Glutamatergic neuron (in vitro differentiated cells): ENCODE measurements around the gene PTPN2. TPM values are rescaled to one million over a fixed set of nuclear protein-coding genes. Genes with fewer than 3 reads are reported as not detected.

Experiments
- DNase-seq: peaks from one replicate; pipeline ENCODE4 v3.0.0; 2022
- H3K27ac Mint-ChIP-seq: one replicate; pipeline ENCODE4 v1.8.0; 2020; ENCODE audit warnings: mild to moderate bottlenecking, mixed read lengths, inconsistent platforms; ENCODE audit not compliant: unreplicated experiment
- H3K27me3 Mint-ChIP-seq: one replicate; pipeline ENCODE4 v1.8.0; 2020; ENCODE audit warnings: mild to moderate bottlenecking, moderate library complexity, mixed read lengths, inconsistent platforms; ENCODE audit not compliant: unreplicated experiment
- H3K36me3 Mint-ChIP-seq: one replicate; pipeline ENCODE4 v1.8.0; 2020; ENCODE audit warnings: mild to moderate bottlenecking, mixed read lengths, inconsistent platforms; ENCODE audit not compliant: unreplicated experiment
- H3K4me1 Mint-ChIP-seq: one replicate; pipeline ENCODE4 v1.8.0; 2020; ENCODE audit warnings: mild to moderate bottlenecking, low read depth, mixed read lengths, inconsistent platforms; ENCODE audit not compliant: unreplicated experiment
- H3K4me3 Mint-ChIP-seq: one replicate; pipeline ENCODE4 v1.8.0; 2020; ENCODE audit warnings: mild to moderate bottlenecking, mixed read lengths, inconsistent platforms; ENCODE audit not compliant: unreplicated experiment
- H3K9me3 Mint-ChIP-seq: one replicate; pipeline ENCODE4 v1.8.0; 2020; ENCODE audit warnings: mild to moderate bottlenecking, moderate library complexity, mixed read lengths, inconsistent platforms; ENCODE audit not compliant: unreplicated experiment
- total RNA-seq: library from RNA; stranded (reverse); fragmentation: NEBNext Ultra II Directional; extraction: Animal tissue kit (Norgen Biotek cat#: 25700); gene quantifications from one replicate; pipeline ENCODE4 v1.2.1, GENCODE V29; 2021; ENCODE audit not compliant: unreplicated experiment
- TF ChIP-seq, protein P1 (sequence below): fragments of 200-600 bp; sonication (generic); IDR thresholded peaks from one replicate; pipeline ENCODE4 v1.5.0; 2021; ENCODE audit not compliant: partially characterized antibody, unreplicated experiment

The PTPN2 gene
- total RNA-seq, 1 donor from 2014 or later: 33.3 TPM

DNA sequence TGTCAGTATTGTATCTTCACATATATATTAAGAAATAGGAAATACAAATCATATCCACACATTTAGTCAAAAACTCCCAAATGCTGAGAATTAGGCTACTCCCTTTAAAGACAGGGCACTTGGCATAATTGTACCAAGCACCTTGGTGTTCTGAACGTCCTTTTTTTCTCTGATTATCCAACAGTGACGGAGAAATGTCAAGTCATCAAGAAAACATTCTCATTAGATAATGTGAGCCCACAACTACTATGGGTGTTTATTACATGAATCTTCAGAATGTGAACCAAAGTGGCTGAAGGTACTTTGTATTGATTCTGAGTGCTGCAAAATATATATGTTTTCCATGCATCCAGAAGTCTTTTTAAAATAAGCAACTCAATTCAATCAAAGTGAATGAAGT, 97.4 kb downstream of the PTPN2 start:
- TF ChIP-seq, protein P1, sequence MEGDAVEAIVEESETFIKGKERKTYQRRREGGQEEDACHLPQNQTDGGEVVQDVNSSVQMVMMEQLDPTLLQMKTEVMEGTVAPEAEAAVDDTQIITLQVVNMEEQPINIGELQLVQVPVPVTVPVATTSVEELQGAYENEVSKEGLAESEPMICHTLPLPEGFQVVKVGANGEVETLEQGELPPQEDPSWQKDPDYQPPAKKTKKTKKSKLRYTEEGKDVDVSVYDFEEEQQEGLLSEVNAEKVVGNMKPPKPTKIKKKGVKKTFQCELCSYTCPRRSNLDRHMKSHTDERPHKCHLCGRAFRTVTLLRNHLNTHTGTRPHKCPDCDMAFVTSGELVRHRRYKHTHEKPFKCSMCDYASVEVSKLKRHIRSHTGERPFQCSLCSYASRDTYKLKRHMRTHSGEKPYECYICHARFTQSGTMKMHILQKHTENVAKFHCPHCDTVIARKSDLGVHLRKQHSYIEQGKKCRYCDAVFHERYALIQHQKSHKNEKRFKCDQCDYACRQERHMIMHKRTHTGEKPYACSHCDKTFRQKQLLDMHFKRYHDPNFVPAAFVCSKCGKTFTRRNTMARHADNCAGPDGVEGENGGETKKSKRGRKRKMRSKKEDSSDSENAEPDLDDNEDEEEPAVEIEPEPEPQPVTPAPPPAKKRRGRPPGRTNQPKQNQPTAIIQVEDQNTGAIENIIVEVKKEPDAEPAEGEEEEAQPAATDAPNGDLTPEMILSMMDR: no peak
- no peak overlapping the region for H3K27ac Mint-ChIP-seq
- DNase-seq: no peak
- H3K27me3 Mint-ChIP-seq: no peaks in the 10 kb centered on the region
- no peaks in the 10 kb centered on the region for H3K4me1 Mint-ChIP-seq
- no peak overlapping the region for H3K4me3 Mint-ChIP-seq
- no peaks in the 10 kb centered on the region for H3K36me3 Mint-ChIP-seq
- H3K9me3 Mint-ChIP-seq: peaks cover under 1% of the 10 kb centered on the region

DNA sequence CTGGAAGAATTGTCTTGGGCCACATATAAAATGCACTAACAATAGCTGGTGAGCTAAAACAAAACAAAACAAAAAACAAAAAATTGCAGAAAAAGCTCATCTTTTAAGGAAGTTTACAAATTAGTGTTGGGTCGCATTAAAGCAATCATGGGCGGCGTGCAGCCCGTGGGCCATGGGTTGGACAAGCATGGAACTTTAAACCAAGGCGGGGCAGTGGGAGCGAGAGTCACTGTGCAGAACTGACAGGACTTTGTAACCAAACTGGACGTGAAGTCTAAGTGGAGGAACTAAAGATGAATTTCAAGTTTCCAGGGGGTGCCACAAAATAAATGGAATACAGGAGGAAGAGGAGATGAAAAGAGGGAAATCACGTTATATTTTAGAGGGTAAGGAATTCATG, 100.5 kb downstream of the PTPN2 start:
- Mint-ChIP-seq H3K4me3 (no peak overlapping the region), H3K4me1 (no peaks in the 10 kb centered on the region), H3K27me3 (peaks cover 2% of the 10 kb centered on the region), H3K9me3 (peaks cover 5% of the 10 kb centered on the region), H3K27ac (no peak overlapping the region), H3K36me3 (peaks cover 8% of the 10 kb centered on the region)
- TF ChIP-seq, protein P1: no peak
- no peak for DNase-seq

DNA sequence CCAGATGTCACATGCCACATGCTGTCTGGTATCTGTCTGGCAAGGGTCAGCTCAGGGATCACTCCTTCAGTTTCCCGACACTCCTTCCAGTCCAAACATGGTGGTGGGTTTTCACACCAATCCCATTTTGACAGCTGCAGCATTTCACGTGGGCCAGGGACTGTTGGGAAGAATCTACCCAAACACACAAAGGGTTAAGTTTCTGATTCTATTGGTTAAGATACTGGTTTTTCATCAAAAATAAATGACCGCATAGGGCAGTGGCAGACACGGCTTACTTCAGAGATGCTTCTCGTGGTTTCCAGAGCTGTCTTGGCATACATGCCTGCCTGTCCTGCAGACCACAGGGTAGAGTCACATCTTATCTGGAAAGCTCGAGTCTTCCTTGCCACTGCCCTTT, 101.5 kb downstream of the PTPN2 start:
- DNase-seq: no peak

GRCh38 chr18:12779456-12779855, 104.6 kb downstream of the PTPN2 start:
- DNase-seq: no peak
- Mint-ChIP-seq H3K4me1 (no peaks in the 10 kb centered on the region), H3K4me3 (no peak overlapping the region), H3K27me3 (peaks cover 12% of the 10 kb centered on the region), H3K27ac (no peak overlapping the region), H3K9me3 (peaks cover 9% of the 10 kb centered on the region), H3K36me3 (peaks cover 12% of the 10 kb centered on the region)
- TF ChIP-seq, protein P1: no peak

More for the DNA sequence above, 101.5 kb downstream of the PTPN2 start:
- TF ChIP-seq, protein P1: no peak
- peaks cover 8% of the 10 kb centered on the region for H3K36me3 Mint-ChIP-seq
- no peaks in the 10 kb centered on the region for H3K4me1 Mint-ChIP-seq
- peaks cover 6% of the 10 kb centered on the region for H3K27me3 Mint-ChIP-seq
- no peak overlapping the region for H3K4me3 Mint-ChIP-seq
- H3K9me3 Mint-ChIP-seq: peaks cover 5% of the 10 kb centered on the region
- H3K27ac Mint-ChIP-seq: no peak overlapping the region

- peaks cover 12% of the 10 kb centered on the region for H3K27me3 Mint-ChIP-seq
- TF ChIP-seq, protein P1: no peak
- no peak for DNase-seq
- H3K4me1 Mint-ChIP-seq: no peaks in the 10 kb centered on the region
- no peak overlapping the region for H3K27ac Mint-ChIP-seq
- peaks cover 12% of the 10 kb centered on the region for H3K36me3 Mint-ChIP-seq
- H3K9me3 Mint-ChIP-seq: peaks cover 9% of the 10 kb centered on the region
- H3K4me3 Mint-ChIP-seq: no peak overlapping the region
These were observed 105.0 kb downstream of the PTPN2 start for GRCh38 chr18:12779043-12779442.
